ENCODE data around the gene POLE.
A peak's percentile ranks its signal among the peaks of the same experiment; 100 is the strongest.

The POLE gene

DNA sequence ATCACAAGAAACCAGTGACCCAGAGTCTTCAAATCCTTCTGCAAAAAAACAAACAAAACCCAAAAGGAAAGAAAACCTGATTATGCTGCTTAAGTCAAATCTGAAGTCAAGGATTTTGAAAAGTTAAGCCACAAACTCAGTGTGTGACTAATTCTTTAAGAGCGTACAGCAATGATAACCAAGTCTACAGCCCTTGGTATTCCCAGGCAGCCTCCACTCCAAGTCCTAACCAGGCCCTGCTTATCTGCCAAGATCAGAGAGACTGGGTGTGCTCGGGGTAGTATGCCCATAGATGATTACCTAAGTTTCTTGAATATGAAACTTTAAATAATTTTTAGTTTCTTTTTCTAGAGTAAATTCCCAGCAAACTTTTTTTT, 36.6 kb upstream of the POLE start:
- H3K27ac Mint-ChIP-seq: no peak overlapping the region

GRCh38 chr12:132723015-132723763, 36.0 kb upstream of the POLE start:
- Mint-ChIP-seq H3K36me3 (ENCODE audit: insufficient read depth) (peaks cover 82% of the 10 kb centered on the region), H3K4me3 (no peak overlapping the region), H3K27me3 (no peaks in the 10 kb centered on the region), H3K9me3 (no peaks in the 10 kb centered on the region), H3K27ac (no peak overlapping the region), H3K4me1 (ENCODE audit: low read depth in 2 of 2) (peaks cover 0 to 3% of the 10 kb centered on the region in 2 donors)
- ATAC-seq (replicated peaks) (no peak), DNase-seq (no peak)

More for the DNA sequence above, 36.6 kb upstream of the POLE start:
- H3K4me1 Mint-ChIP-seq (ENCODE audit: low read depth in 2 of 2): peaks cover 0 to 3% of the 10 kb centered on the region in 2 donors
- no peak overlapping the region for H3K4me3 Mint-ChIP-seq
- DNase-seq (no peak), ATAC-seq (replicated peaks) (no peak)
- no peaks in the 10 kb centered on the region for H3K9me3 Mint-ChIP-seq
- H3K27me3 Mint-ChIP-seq: no peaks in the 10 kb centered on the region
- H3K36me3 Mint-ChIP-seq (ENCODE audit: insufficient read depth): peaks cover 84% of the 10 kb centered on the region

DNA sequence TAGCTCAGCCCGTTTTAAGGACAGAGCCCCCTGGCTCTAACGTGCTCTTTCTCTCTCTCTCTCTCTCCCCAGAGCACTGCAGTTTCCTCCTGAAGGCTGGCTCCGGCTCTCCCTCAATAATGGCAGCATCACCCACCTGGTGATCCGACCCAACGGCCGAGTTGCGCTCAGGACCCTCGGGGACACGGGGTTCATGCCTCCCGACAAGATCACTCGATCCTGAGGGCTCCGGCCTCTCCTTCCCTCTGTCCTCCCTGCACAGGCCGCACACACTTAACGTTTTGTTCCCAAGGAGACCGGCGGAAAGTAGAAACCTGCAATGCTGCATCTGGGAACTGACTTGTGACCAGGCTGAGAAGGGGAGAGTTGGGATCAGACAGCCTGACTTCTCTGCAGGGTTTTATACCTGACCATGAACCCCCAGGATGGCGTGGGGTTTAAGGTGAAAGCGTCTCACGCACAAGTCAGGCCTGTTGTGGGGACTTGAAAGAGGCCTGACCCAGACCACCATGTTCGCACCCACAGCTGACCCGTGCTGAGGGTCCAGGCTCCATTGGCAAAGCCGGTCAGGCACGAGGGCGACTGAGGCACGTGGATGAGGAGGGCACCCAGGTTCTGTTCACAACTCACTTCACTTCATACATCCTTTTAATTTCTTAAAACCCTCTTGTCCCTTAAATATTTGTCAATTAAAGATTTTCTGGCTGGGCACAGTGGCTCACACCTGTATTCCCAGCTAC, 33.6 kb upstream of the POLE start:
- H3K36me3 Mint-ChIP-seq (ENCODE audit: insufficient read depth): peaks cover 62% of the 10 kb centered on the region
- no peak overlapping the region for H3K27ac Mint-ChIP-seq
- DNase-seq (no peak), ATAC-seq (replicated peaks) (no peak)
- H3K4me3 Mint-ChIP-seq: no peak overlapping the region
- H3K27me3 Mint-ChIP-seq: no peaks in the 10 kb centered on the region
- H3K9me3 Mint-ChIP-seq: no peaks in the 10 kb centered on the region
- peaks cover 0 to 3% of the 10 kb centered on the region in 2 donors for H3K4me1 Mint-ChIP-seq (ENCODE audit: low read depth in 2 of 2)

DNA sequence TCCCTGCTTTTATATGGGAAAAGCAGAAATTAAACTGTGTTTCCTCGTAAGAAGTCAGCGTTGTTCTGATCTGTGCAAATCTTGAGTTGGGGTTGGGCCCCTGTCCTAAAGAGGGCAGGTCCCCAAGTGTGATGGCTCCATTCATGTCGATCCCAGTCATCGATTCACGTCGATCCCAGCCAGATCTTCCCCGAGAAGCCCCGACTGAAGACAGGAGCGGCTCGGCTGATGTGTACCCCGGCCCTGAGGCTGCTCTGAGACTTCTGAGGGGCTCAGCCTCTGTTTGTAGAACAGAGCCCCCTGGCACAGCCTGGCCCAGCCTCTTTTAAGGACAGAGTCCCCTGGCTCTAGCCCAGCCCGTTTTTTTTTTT, 32.8 kb upstream of the POLE start:
- DNase-seq (no peak), ATAC-seq (replicated peaks) (no peak)
- peaks cover 54% of the 10 kb centered on the region for H3K36me3 Mint-ChIP-seq (ENCODE audit: insufficient read depth)
- H3K27me3 Mint-ChIP-seq: no peaks in the 10 kb centered on the region
- H3K4me3 Mint-ChIP-seq: no peak overlapping the region
- no peaks in the 10 kb centered on the region for H3K9me3 Mint-ChIP-seq
- peak overlapping the region in 1 of 2 donors; percentile 44 for H3K27ac Mint-ChIP-seq
- H3K4me1 Mint-ChIP-seq (ENCODE audit: low read depth in 2 of 2): peaks cover 0 to 3% of the 10 kb centered on the region in 2 donors

- Mint-ChIP-seq H3K27ac (peak overlapping the region in 1 of 2 donors; percentile 44), H3K36me3 (ENCODE audit: insufficient read depth) (peaks cover 51% of the 10 kb centered on the region), H3K4me3 (no peak overlapping the region), H3K27me3 (no peaks in the 10 kb centered on the region), H3K4me1 (ENCODE audit: low read depth in 2 of 2) (peaks cover 0 to 6% of the 10 kb centered on the region in 2 donors), H3K9me3 (no peaks in the 10 kb centered on the region)
- DNase-seq (no peak), ATAC-seq (replicated peaks) (no peak)
These were observed 32.2 kb upstream of the POLE start for GRCh38 chr12:132719141-132719953.

DNA sequence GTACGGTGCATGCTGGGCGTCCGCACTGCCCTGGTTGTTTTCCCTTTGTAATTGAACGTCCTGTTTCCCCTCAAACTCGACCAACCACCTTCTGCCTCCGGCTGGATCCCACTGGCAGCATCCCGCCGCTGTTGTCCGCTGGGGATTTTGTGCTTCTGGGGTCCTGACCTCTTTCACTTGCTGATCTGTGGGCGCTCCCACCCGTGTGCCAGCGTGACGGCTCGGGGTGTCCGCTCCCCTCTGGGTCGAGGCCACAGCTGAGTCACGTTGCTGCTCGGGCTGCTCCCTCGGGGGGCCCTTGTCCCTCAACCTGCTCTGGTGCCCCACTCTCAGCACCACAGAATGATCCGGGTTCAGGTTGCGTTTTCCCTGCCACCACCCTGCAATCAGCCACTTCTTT, 31.5 kb upstream of the POLE start:
- H3K27ac Mint-ChIP-seq: peak overlapping the region in 1 of 2 donors; percentile 44
- DNase-seq: no peak
- ATAC-seq (replicated peaks): no peak
- H3K4me3 Mint-ChIP-seq: no peak overlapping the region
- H3K9me3 Mint-ChIP-seq: no peaks in the 10 kb centered on the region
- H3K4me1 Mint-ChIP-seq (ENCODE audit: low read depth in 2 of 2): peaks cover 0 to 8% of the 10 kb centered on the region in 2 donors
- H3K27me3 Mint-ChIP-seq: no peaks in the 10 kb centered on the region
- peaks cover 51% of the 10 kb centered on the region for H3K36me3 Mint-ChIP-seq (ENCODE audit: insufficient read depth)

GRCh38 chr12:132717531-132718387, 30.6 kb upstream of the POLE start:
- no peaks in the 10 kb centered on the region for H3K27me3 Mint-ChIP-seq
- peaks cover 5 to 12% of the 10 kb centered on the region in 2 donors for H3K4me1 Mint-ChIP-seq (ENCODE audit: low read depth in 2 of 2)
- DNase-seq (no peak), ATAC-seq (replicated peaks) (no peak)
- H3K4me3 Mint-ChIP-seq: no peak overlapping the region
- H3K27ac Mint-ChIP-seq: no peak overlapping the region
- H3K9me3 Mint-ChIP-seq: no peaks in the 10 kb centered on the region
- peaks cover 47% of the 10 kb centered on the region for H3K36me3 Mint-ChIP-seq (ENCODE audit: insufficient read depth)

DNA sequence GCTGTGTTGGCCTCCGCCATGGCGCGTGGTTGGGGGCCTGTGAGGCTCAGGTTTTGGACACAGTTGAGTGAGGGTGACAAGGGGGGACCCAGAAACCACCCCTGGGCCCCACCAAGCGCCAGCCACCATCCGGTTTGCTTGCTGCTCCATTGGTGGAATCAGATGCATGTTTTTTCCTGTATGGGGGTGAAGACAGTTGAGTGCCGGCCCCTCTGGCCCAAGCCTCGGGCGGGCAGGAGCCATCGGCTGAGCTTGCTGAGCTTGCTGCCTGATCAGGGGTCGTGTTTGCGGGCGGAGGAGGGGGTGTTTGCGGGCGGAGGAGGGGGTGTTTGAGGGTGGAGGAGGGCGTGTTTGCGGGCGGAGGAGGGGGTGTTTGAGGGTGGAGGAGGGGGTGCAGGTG, 29.9 kb upstream of the POLE start:
- H3K27ac Mint-ChIP-seq: no peak overlapping the region
- peaks cover 10 to 16% of the 10 kb centered on the region in 2 donors for H3K4me1 Mint-ChIP-seq (ENCODE audit: low read depth in 2 of 2)

GRCh38 chr12:132716356-132716755, 29.2 kb upstream of the POLE start:
- Mint-ChIP-seq H3K4me1 (ENCODE audit: low read depth in 2 of 2) (peaks cover 10 to 16% of the 10 kb centered on the region in 2 donors), H3K9me3 (no peaks in the 10 kb centered on the region), H3K36me3 (ENCODE audit: insufficient read depth) (peaks cover 40% of the 10 kb centered on the region), H3K27me3 (no peaks in the 10 kb centered on the region), H3K4me3 (no peak overlapping the region), H3K27ac (no peak overlapping the region)
- ATAC-seq (replicated peaks): no peak
- no peak for DNase-seq

More for the DNA sequence above, 29.9 kb upstream of the POLE start:
- Mint-ChIP-seq H3K9me3 (no peaks in the 10 kb centered on the region), H3K36me3 (ENCODE audit: insufficient read depth) (peaks cover 39% of the 10 kb centered on the region), H3K27me3 (no peaks in the 10 kb centered on the region), H3K4me3 (no peak overlapping the region)
- no peak for ATAC-seq (replicated peaks)
- DNase-seq: no peak

- peaks cover 10 to 16% of the 10 kb centered on the region in 2 donors for H3K4me1 Mint-ChIP-seq (ENCODE audit: low read depth in 2 of 2)
- DNase-seq (no peak), ATAC-seq (replicated peaks) (no peak)
- no peaks in the 10 kb centered on the region for H3K27me3 Mint-ChIP-seq
- H3K4me3 Mint-ChIP-seq: no peak overlapping the region
- peaks cover 40% of the 10 kb centered on the region for H3K36me3 Mint-ChIP-seq (ENCODE audit: insufficient read depth)
- no peak overlapping the region for H3K27ac Mint-ChIP-seq
- no peaks in the 10 kb centered on the region for H3K9me3 Mint-ChIP-seq
These were observed 28.7 kb upstream of the POLE start for GRCh38 chr12:132715874-132716273.

DNA sequence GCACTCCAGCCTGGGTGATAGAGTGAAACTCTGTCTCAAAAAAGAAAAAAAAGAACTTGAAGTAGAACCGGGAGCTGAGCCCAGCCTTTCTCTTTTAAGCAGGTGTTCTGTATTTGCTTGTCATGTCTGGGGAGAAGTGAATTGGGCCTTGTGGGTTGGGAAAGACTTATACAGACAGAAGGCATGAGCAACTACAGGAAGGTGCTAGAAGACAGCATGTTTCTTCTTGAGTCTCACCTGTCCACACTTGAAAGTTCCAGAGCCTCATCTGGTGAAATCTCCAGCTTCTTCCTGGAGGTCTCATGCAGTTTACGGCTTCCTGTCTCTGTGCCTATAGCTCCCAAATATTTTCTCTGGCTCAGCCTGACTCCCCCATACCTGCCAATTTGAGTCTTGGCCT, 26.0 kb upstream of the POLE start:
- peaks cover 15 to 18% of the 10 kb centered on the region in 2 donors for H3K4me1 Mint-ChIP-seq (ENCODE audit: low read depth in 2 of 2)
- DNase-seq (no peak), ATAC-seq (replicated peaks) (no peak)
- H3K4me3 Mint-ChIP-seq: no peak overlapping the region
- peak overlapping the region in 1 of 2 donors; percentile 51 for H3K27ac Mint-ChIP-seq
- peaks cover 28% of the 10 kb centered on the region for H3K36me3 Mint-ChIP-seq (ENCODE audit: insufficient read depth)
- no peaks in the 10 kb centered on the region for H3K27me3 Mint-ChIP-seq
- peaks cover 0 to 3% of the 10 kb centered on the region in 2 donors for H3K9me3 Mint-ChIP-seq

GRCh38 chr12:132711080-132711843, 24.1 kb upstream of the POLE start:
- Mint-ChIP-seq H3K27me3 (no peaks in the 10 kb centered on the region), H3K9me3 (peaks cover 0 to 3% of the 10 kb centered on the region in 2 donors), H3K36me3 (ENCODE audit: insufficient read depth) (peaks cover 28% of the 10 kb centered on the region), H3K4me3 (peak overlapping the region; percentile 88 to 92), H3K27ac (peak overlapping the region; percentile 19 to 20), H3K4me1 (ENCODE audit: low read depth in 2 of 2) (peaks cover 15 to 18% of the 10 kb centered on the region in 2 donors)
- ATAC-seq (replicated peaks) (peak; percentile 3), DNase-seq (peak in 2 of 3 experiments; percentile 13 to 15)
